HCT116 (cell line): Measurements from ENCODE around the gene ENTPD3. TPM values are rescaled to one million over a fixed set of nuclear protein-coding genes. Genes with fewer than 3 reads are reported as not detected.

ENCODE experiments used
- ATAC-seq: fragments of 200-7000 bp; cut with Tn5 transposase; 2 replicates; pipeline ENCODE4 v1.9.1; 2020; ENCODE audit warnings: mild to moderate bottlenecking, moderate library complexity
- BruUV-seq: library from RNA; stranded (reverse); fragments of 400-500 nt; replicated peaks from 2 replicates; lab custom pipeline; 2021; lab: Mats Ljungman, UMichigan
- CTCF ChIA-PET: fragments of 300-600 bp; sonication (Branson Sonifier 250); formaldehyde crosslinking; loops from one replicate; lab custom pipeline; 2021; ENCODE audit warnings: antibody characterized with exemption; lab: Charles Lee
- POLR2A ChIA-PET: fragments of 300-600, 350-600 bp; sonication (Branson Sonifier 250); formaldehyde crosslinking; loops from one replicate; lab custom pipeline; 2021; ENCODE audit warnings: antibody characterized with exemption; lab: Charles Lee
- RAD21 ChIA-PET, 2 experiments: fragments of 300-600 bp; sonication (Branson Sonifier 250); formaldehyde crosslinking; loops; one replicate each; lab custom pipeline; 2023; ENCODE audit warnings: low total read pairs in 2 of 2; ENCODE audit not compliant: uncharacterized antibody in 2 of 2, unreplicated experiment in 2 of 2, low non-redundant PET in 1 of 2; lab: Charles Lee
- DNase-seq: peaks from one replicate; pipeline ENCODE4 v3.0.0-alpha.2; 2010; ENCODE audit warnings: low read depth, low spot score
- H2AFZ ChIP-seq: fragments of 200-600 bp; shearing (Covaris generic), sonication (generic); 2 replicates; pipeline ENCODE4 v1.6.1; 2017; ENCODE audit warnings: low read depth, mixed run types, mixed read lengths, antibody characterized with exemption, low read length; ENCODE audit not compliant: poor library complexity, severe bottlenecking
- H3K27ac ChIP-seq: 2 replicates; pipeline ENCODE4 v1.5.1; 2012; ENCODE audit warnings: low read depth, low read length
- H3K27me3 ChIP-seq: fragments of 200-600 bp; sonication (generic); 2 replicates; pipeline ENCODE4 v1.6.1; 2016; ENCODE audit warnings: mixed run types, low read length, mixed read lengths; ENCODE audit not compliant: insufficient read depth
- H3K36me3 ChIP-seq, 2 experiments: fragments of 200-500 bp in 1 of 2; fragments of 200-600 bp in 1 of 2; sonication (Bioruptor generic) in 1 of 2; sonication (generic) in 1 of 2; 2 replicates each; pipeline versions ENCODE4 v1.5.1 to v1.6.1; 2014 to 2016; ENCODE audit warnings: low read length in 2 of 2, inconsistent platforms in 1 of 2, mixed read lengths in 1 of 2, mixed run types in 1 of 2; ENCODE audit not compliant: insufficient read depth in 2 of 2, control insufficient read depth in 1 of 2
- H3K4me1 ChIP-seq, 2 experiments: fragments of 200-600 bp in 1 of 2; sonication (generic) in 1 of 2; 2 replicates each; pipeline versions ENCODE4 v1.5.1 to v1.6.1; 2012 to 2017; ENCODE audit warnings: low read length in 2 of 2, inconsistent platforms in 1 of 2, mild to moderate bottlenecking in 1 of 2, mixed read lengths in 1 of 2, mixed run types in 1 of 2, moderate library complexity in 1 of 2; ENCODE audit not compliant: insufficient read depth in 2 of 2, control insufficient read depth in 1 of 2
- H3K4me2 ChIP-seq: fragments of 200-600 bp; sonication (generic); 2 replicates; pipeline ENCODE4 v1.6.1; 2017; ENCODE audit warnings: mixed run types, low read length, mixed read lengths
- H3K4me3 ChIP-seq, 2 experiments: fragments of 200-600 bp in 1 of 2; sonication (generic) in 1 of 2; replicated peaks in 1 of 2; 2 replicates each; pipeline ENCODE4 v1.5.1; 2011 to 2016; ENCODE audit warnings: low read length in 2 of 2, control low read depth in 1 of 2, low read depth in 1 of 2, mild to moderate bottlenecking in 1 of 2, mixed read lengths in 1 of 2, mixed run types in 1 of 2
- H3K79me2 ChIP-seq: fragments of 200-600 bp; sonication (generic); 2 replicates; pipeline ENCODE4 v1.6.1; 2017; ENCODE audit warnings: mild to moderate bottlenecking, mixed run types, low read length, moderate library complexity, mixed read lengths; ENCODE audit not compliant: insufficient read depth
- H3K9ac ChIP-seq: fragments of 200-600 bp; sonication (generic); 2 replicates; pipeline ENCODE4 v1.6.1; 2016; ENCODE audit warnings: low read length, mixed read lengths
- H3K9me2 ChIP-seq: fragments of 200-600 bp; sonication (generic), shearing (Covaris generic); 2 replicates; pipeline ENCODE4 v1.6.1; 2017; ENCODE audit warnings: mixed run types, mild to moderate bottlenecking, moderate library complexity; ENCODE audit not compliant: insufficient read depth
- H3K9me3 ChIP-seq, 2 experiments: fragments of 200-500 bp in 1 of 2; fragments of 200-600 bp in 1 of 2; sonication (Bioruptor generic) in 1 of 2; sonication (generic) in 1 of 2; 2 replicates each; pipeline ENCODE4 v1.6.1; 2014 to 2017; ENCODE audit warnings: low read length in 2 of 2, mixed read lengths in 2 of 2, inconsistent platforms in 1 of 2, low read depth in 1 of 2, mild to moderate bottlenecking in 1 of 2, mixed run types in 1 of 2, moderate library complexity in 1 of 2; ENCODE audit not compliant: control insufficient read depth in 1 of 2, insufficient read depth in 1 of 2
- H4K20me1 ChIP-seq: fragments of 200-600 bp; sonication (generic), shearing (Covaris generic); 2 replicates; pipeline ENCODE4 v1.6.1; 2017; ENCODE audit warnings: mixed run types, mild to moderate bottlenecking, moderate library complexity; ENCODE audit not compliant: insufficient read depth
- CBX3 ChIP-seq: IDR thresholded peaks from 2 replicates; pipeline ENCODE4 v1.6.1; 2012; ENCODE audit warnings: low read depth
- CEBPB ChIP-seq: IDR thresholded peaks from 2 replicates; pipeline ENCODE4 v1.6.1; 2012; ENCODE audit warnings: low read depth
- EGR1 ChIP-seq: IDR thresholded peaks from 2 replicates; pipeline ENCODE4 v1.6.1; 2012; ENCODE audit warnings: low read depth
- ELF1 ChIP-seq: IDR thresholded peaks from 2 replicates; pipeline ENCODE4 v1.6.1; 2012; ENCODE audit warnings: low read depth, borderline replicate concordance
- POLR2A ChIP-seq: IDR thresholded peaks from 2 replicates; pipeline ENCODE4 v1.7.0; 2011; ENCODE audit warnings: borderline replicate concordance; ENCODE audit not compliant: insufficient read depth, insufficient read length; ENCODE audit errors: extremely low read depth
- POLR2AphosphoS5 ChIP-seq: IDR thresholded peaks from 2 replicates; pipeline ENCODE4 v1.6.1; 2011; ENCODE audit warnings: mild to moderate bottlenecking, low read depth, low read length, moderate library complexity
- SIN3A ChIP-seq: IDR thresholded peaks from 2 replicates; pipeline ENCODE4 v1.6.1; 2012; ENCODE audit warnings: low read depth
- SP1 ChIP-seq: IDR thresholded peaks from 2 replicates; pipeline ENCODE4 v1.6.1; 2012; ENCODE audit warnings: low read depth
- TCF7L2 ChIP-seq: IDR thresholded peaks from 2 replicates; pipeline ENCODE4 v1.7.0; 2011; ENCODE audit warnings: borderline replicate concordance, inconsistent platforms; ENCODE audit not compliant: insufficient read depth, insufficient read length; ENCODE audit errors: extremely low read depth
- intact Hi-C: fragments of 100-400 bp; cut with micrococcal nuclease; formaldehyde crosslinking; loops from 2 replicates; pipeline ENCODE4 v1.10.0; 2022
- total RNA-seq: library from RNA; stranded (reverse); gene quantifications from one replicate; pipeline ENCODE4 v1.2.1, GENCODE V29; 2021; ENCODE audit not compliant: unreplicated experiment
- TF ChIP-seq, protein P1 (sequence below): IDR thresholded peaks from 2 replicates; pipeline ENCODE4 v1.6.1; 2011; ENCODE audit warnings: mild to moderate bottlenecking, low read length, moderate library complexity; ENCODE audit not compliant: insufficient replicate concordance; ENCODE audit errors: extremely low read depth
- TF ChIP-seq, protein P2 (sequence below): IDR thresholded peaks from 2 replicates; pipeline ENCODE4 v1.6.1; 2012

Gene ENTPD3
- total RNA-seq, 1 experiment from 2014 or later = not detected

GRCh38 chr3:40387001-40387894 lies at the start of gene ENTPD3 (continued):
- TF ChIP-seq, protein P1, sequence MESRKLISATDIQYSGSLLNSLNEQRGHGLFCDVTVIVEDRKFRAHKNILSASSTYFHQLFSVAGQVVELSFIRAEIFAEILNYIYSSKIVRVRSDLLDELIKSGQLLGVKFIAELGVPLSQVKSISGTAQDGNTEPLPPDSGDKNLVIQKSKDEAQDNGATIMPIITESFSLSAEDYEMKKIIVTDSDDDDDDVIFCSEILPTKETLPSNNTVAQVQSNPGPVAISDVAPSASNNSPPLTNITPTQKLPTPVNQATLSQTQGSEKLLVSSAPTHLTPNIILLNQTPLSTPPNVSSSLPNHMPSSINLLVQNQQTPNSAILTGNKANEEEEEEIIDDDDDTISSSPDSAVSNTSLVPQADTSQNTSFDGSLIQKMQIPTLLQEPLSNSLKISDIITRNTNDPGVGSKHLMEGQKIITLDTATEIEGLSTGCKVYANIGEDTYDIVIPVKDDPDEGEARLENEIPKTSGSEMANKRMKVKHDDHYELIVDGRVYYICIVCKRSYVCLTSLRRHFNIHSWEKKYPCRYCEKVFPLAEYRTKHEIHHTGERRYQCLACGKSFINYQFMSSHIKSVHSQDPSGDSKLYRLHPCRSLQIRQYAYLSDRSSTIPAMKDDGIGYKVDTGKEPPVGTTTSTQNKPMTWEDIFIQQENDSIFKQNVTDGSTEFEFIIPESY = no peak
- TF ChIP-seq, all 23 proteins: peak for 0

GRCh38 chr3:40339871-40340270 lies 47.1 kb upstream of the ENTPD3 start:
- no peak for DNase-seq
- H4K20me1 ChIP-seq = no peaks in the 10 kb centered on the region
- TF ChIP-seq, protein P1 = no peak
- TF ChIP-seq EGR1 (no peak), TCF7L2 (no peak), SIN3A (no peak), ELF1 (no peak), CEBPB (no peak), POLR2AphosphoS5 (no peak), SP1 (no peak), CBX3 (no peak), POLR2A (no peak)
- TF ChIP-seq, protein P2, sequence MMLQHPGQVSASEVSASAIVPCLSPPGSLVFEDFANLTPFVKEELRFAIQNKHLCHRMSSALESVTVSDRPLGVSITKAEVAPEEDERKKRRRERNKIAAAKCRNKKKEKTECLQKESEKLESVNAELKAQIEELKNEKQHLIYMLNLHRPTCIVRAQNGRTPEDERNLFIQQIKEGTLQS = no peak
- H3K27me3 ChIP-seq = no peaks in the 10 kb centered on the region
- H3K9me2 ChIP-seq = no peaks in the 10 kb centered on the region; the same call in 1 of the 2 replicates
- H3K27ac ChIP-seq = no peak overlapping the region
- RAD21 ChIA-PET = no interaction called here
- ATAC-seq = no peak
- intact Hi-C loops = loop anchor here (5.0 kb wide), 1 partner anchor 212 kb away; no protein-coding TSS in a partner anchor
- BruUV-seq = no TSS peak
- CTCF ChIA-PET = no interaction called here
- H3K4me3 ChIP-seq = no peak overlapping the region
- POLR2A ChIA-PET = no interaction called here
- H3K4me1 ChIP-seq = no peaks in the 10 kb centered on the region
- H3K9ac ChIP-seq = no peak overlapping the region
- H3K9me3 ChIP-seq = no peaks in the 10 kb centered on the region
- no peak overlapping the region for H2AFZ ChIP-seq
- no peak overlapping the region for H3K4me2 ChIP-seq
- no peaks in the 10 kb centered on the region for H3K79me2 ChIP-seq
- no peaks in the 10 kb centered on the region for H3K36me3 ChIP-seq
